HG03196 (cell line): ENCODE data around the gene SLC17A5.
"Not testable (repeated sequence)": the region's sequence is repeated elsewhere in the genome, so short reads cannot be mapped to it uniquely, and the experiment has no call there.

Source experiments
- ATAC-seq: cut with Tn5 transposase; IDR thresholded peaks from one replicate; pipeline ENCODE4 v1.9.1; 2021; ENCODE audit not compliant: unreplicated experiment

The SLC17A5 gene

GRCh38 chr6:73618082-73618481 lies 35.7 kb downstream of the SLC17A5 start:
- not testable (repeated sequence) for ATAC-seq

GRCh38 chr6:73614802-73615201 lies 39.0 kb downstream of the SLC17A5 start:
- no peak for ATAC-seq

GRCh38 chr6:73613806-73614536 lies 39.8 kb downstream of the SLC17A5 start:
- no peak for ATAC-seq

GRCh38 chr6:73612611-73613010 lies 41.2 kb downstream of the SLC17A5 start:
- ATAC-seq: no peak

- no peak for ATAC-seq
These were observed 43.1 kb downstream of the SLC17A5 start for GRCh38 chr6:73610444-73611275.

GRCh38 chr6:73608761-73609160 lies 45.0 kb downstream of the SLC17A5 start:
- ATAC-seq: no peak

- ATAC-seq: no peak
These were observed 47.4 kb downstream of the SLC17A5 start for GRCh38 chr6:73606428-73606827.

- ATAC-seq: no peak
These were observed 49.3 kb downstream of the SLC17A5 start for GRCh38 chr6:73604461-73604860.

- ATAC-seq: no peak
These were observed 49.8 kb downstream of the SLC17A5 start for GRCh38 chr6:73604020-73604419.

GRCh38 chr6:73586416-73586974 lies 67.3 kb downstream of the SLC17A5 start:
- ATAC-seq: no peak

GRCh38 chr6:73585566-73586415 lies 68.0 kb downstream of the SLC17A5 start:
- ATAC-seq: peak; percentile 76

- no peak for ATAC-seq
These were observed 72.5 kb downstream of the SLC17A5 start for GRCh38 chr6:73581293-73581692.

GRCh38 chr6:73580247-73581149 lies 73.3 kb downstream of the SLC17A5 start:
- ATAC-seq: peak; percentile 76

- ATAC-seq: no peak
These were observed 73.9 kb downstream of the SLC17A5 start for GRCh38 chr6:73579851-73580246.

- ATAC-seq: no peak
These were observed 74.4 kb downstream of the SLC17A5 start for GRCh38 chr6:73579389-73579788.

- no peak for ATAC-seq
These were observed 76.1 kb downstream of the SLC17A5 start for GRCh38 chr6:73577676-73578075.

GRCh38 chr6:73572531-73572930 lies 81.3 kb downstream of the SLC17A5 start:
- not testable (repeated sequence) for ATAC-seq

GRCh38 chr6:73571218-73572181 lies 82.3 kb downstream of the SLC17A5 start:
- ATAC-seq: not testable (repeated sequence)

- ATAC-seq: no peak
These were observed 84.7 kb downstream of the SLC17A5 start for GRCh38 chr6:73569121-73569520.
